ENCODE measurements around the gene HNRNPUL2.

The HNRNPUL2 gene

GRCh38 chr11:62665599-62666258, 61.5 kb downstream of the HNRNPUL2 start:
- peak; percentile 72 for DNase-seq

DNA sequence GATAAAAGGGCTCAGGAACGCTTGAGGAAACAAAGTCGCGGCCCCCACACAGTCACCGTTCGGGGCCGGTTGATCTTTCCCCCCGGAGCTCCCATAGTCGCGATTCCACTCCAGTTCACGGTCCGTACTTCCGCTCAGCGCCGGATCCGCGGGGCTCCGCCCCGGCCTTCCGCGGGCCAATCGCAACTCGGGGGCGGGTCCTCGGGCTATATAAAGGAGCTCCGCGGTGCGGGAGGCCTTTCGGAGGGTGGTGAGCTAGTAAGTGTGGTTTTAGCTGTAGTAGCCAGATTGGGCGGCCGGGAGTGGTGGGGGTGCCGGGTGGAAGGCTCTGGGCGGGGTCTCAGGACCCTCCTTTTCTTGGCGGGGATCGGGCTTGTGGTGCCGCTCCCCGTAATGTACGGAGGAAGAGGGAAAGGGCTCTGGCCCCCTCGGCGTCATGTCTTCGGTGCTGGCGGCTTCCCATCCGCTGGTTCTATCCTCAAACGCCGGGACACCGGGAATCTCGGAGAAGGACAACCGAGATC, 62.1 kb downstream of the HNRNPUL2 start, which contains the start of the genes C11orf98 and CSKMT:
Gene C11orf98, minus strand, starts transcription at position 136 of the 524 bp plus-strand sequence. Its CDS starts 41 bp downstream, at position 95.
Gene CSKMT, plus strand, starts transcription at position 238 of the 524 bp plus-strand sequence. CDS start 568 bp downstream, outside the sequence.
- peak; percentile 97 for DNase-seq

DNA sequence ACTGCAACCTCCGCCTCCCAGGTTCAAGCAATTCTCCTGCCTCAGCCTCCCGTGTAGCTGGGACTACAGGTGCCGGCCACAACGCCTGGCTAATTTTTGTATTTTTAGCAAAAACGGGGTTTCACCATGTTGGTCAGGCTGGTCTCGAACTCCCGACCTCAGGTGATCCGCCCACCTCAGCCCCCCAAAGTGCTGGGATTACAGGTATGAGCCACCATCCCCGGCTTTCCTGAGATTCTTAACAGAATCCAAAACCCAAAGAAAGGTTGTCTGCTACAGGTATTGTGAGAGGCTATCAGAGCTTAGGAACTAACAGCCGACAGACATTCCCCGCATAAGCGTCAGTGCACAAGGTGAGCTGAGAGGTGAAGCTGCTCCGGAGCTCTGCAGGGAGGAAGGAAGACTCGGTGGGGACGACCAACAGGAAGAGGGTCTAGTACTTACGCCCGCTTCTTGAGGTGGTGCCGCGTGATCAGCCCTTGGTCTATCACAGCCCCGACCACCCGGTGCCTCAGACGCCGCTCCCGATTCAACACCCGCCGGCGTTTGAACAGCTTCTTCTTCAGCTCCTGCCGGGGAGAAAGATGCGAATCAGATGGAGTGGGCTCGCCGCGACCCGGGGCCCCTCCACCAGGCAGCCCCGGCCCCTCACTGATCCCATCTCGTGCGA, 62.7 kb downstream of the HNRNPUL2 start:
- DNase-seq = peak; percentile 70
